ENCODE results near the gene ZNF236. TPM values are rescaled to one million over a fixed set of nuclear protein-coding genes. Genes with fewer than 3 reads are reported as not detected.
"Not testable (repeated sequence)": the region's sequence is repeated elsewhere in the genome, so short reads cannot be mapped to it uniquely, and the experiment has no call there.

ZNF236 gene
- 5.7 TPM for polyA plus RNA-seq (2013)

- peak; percentile 83 to 91 (median 89) for DNase-seq
- Histone ChIP-seq H3K36me3 (ENCODE audit: control insufficient read depth in 4 of 4, insufficient read depth in 4 of 4, low read length in 3 of 4) (no peaks in the 10 kb centered on the region), H3K4me3 (ENCODE audit: control insufficient read depth in 1 of 7, extremely low read depth in 1 of 7, insufficient read depth in 4 of 7, low read depth in 2 of 7, low read length in 6 of 7) (peak within 1 kb of the TSS; percentile 79 to 98 (median 95)), H3K4me1 (ENCODE audit: control extremely low read depth in 1 of 4, control insufficient read depth in 4 of 4, insufficient read depth in 4 of 4, low read length in 3 of 4) (peaks cover 11 to 29% (median 23%) of the 10 kb centered on the region in 4 experiments), H3K9me3 (ENCODE audit: control extremely low read depth in 1 of 5, control insufficient read depth in 4 of 5, insufficient read depth in 2 of 5, low read depth in 1 of 5, low read length in 4 of 5) (no peaks in the 10 kb centered on the region), H3K27me3 (replicated peaks in 2 of 5; ENCODE audit: control insufficient read depth in 4 of 5, insufficient read depth in 5 of 5, low read length in 4 of 5) (no peaks in the 10 kb centered on the region), H3K27ac (ENCODE audit: insufficient read depth in 1 of 2, low read depth in 1 of 2, low read length in 2 of 2, poor library complexity in 1 of 2, severe bottlenecking in 2 of 2) (peak within 1 kb of the TSS; percentile 89 to 93)
- POLR2A ChIA-PET = no interaction called here
- CTCF ChIA-PET = interaction anchor here (1.6 kb wide), 1 partner anchor 21 kb away, joined by 6 read pairs; no protein-coding TSS in a partner anchor
- WGBS (ENCODE audit: insufficient coverage) = under 1% methylated on average over 55 of the region's 113 CpGs
Observed at GRCh38 chr18:76822506-76823160, at the start of gene ZNF236. ZNF236 (plus strand) TSS chr18:76822557; CDS start chr18:76822608, 51 bp downstream.

GRCh38 chr18:76772665-76773064, 49.7 kb upstream of the ZNF236 start:
- Histone ChIP-seq H3K4me1 (ENCODE audit: control extremely low read depth in 1 of 4, control insufficient read depth in 4 of 4, insufficient read depth in 4 of 4, low read length in 3 of 4) (no peaks in the 10 kb centered on the region), H3K36me3 (ENCODE audit: control insufficient read depth in 4 of 4, insufficient read depth in 4 of 4, low read length in 3 of 4) (no peaks in the 10 kb centered on the region), H3K27ac (ENCODE audit: insufficient read depth in 1 of 2, low read depth in 1 of 2, low read length in 2 of 2, poor library complexity in 1 of 2, severe bottlenecking in 2 of 2) (no peak overlapping the region), H3K4me3 (ENCODE audit: control insufficient read depth in 1 of 7, extremely low read depth in 1 of 7, insufficient read depth in 4 of 7, low read depth in 2 of 7, low read length in 6 of 7) (no peak overlapping the region), H3K27me3 (replicated peaks in 2 of 5; ENCODE audit: control insufficient read depth in 4 of 5, insufficient read depth in 5 of 5, low read length in 4 of 5) (no peaks in the 10 kb centered on the region), H3K9me3 (ENCODE audit: control extremely low read depth in 1 of 5, control insufficient read depth in 4 of 5, insufficient read depth in 2 of 5, low read depth in 1 of 5, low read length in 4 of 5) (peaks cover 0 to 9% (median 6%) of the 10 kb centered on the region in 5 experiments)
- CTCF ChIA-PET = no interaction called here
- DNase-seq = no peak
- WGBS (ENCODE audit: insufficient coverage) = 92% methylated on average over 8 of the region's 8 CpGs
- POLR2A ChIA-PET = no interaction called here

GRCh38 chr18:76777036-76777435, 45.3 kb upstream of the ZNF236 start:
- H3K4me1 ChIP-seq (ENCODE audit: control extremely low read depth in 1 of 4, control insufficient read depth in 4 of 4, insufficient read depth in 4 of 4, low read length in 3 of 4); H3K27ac ChIP-seq (ENCODE audit: insufficient read depth in 1 of 2, low read depth in 1 of 2, low read length in 2 of 2, poor library complexity in 1 of 2, severe bottlenecking in 2 of 2); H3K4me3 ChIP-seq (ENCODE audit: control insufficient read depth in 1 of 7, extremely low read depth in 1 of 7, insufficient read depth in 4 of 7, low read depth in 2 of 7, low read length in 6 of 7); H3K36me3 ChIP-seq (ENCODE audit: control insufficient read depth in 4 of 4, insufficient read depth in 4 of 4, low read length in 3 of 4); POLR2A ChIA-PET; CTCF ChIA-PET; DNase-seq; H3K27me3 ChIP-seq (replicated peaks in 2 of 5; ENCODE audit: control insufficient read depth in 4 of 5, insufficient read depth in 5 of 5, low read length in 4 of 5); H3K9me3 ChIP-seq (ENCODE audit: control extremely low read depth in 1 of 5, control insufficient read depth in 4 of 5, insufficient read depth in 2 of 5, low read depth in 1 of 5, low read length in 4 of 5): not testable (repeated sequence)
- 96% methylated on average over 5 of the region's 22 CpGs for WGBS (ENCODE audit: insufficient coverage)

- H3K9me3 ChIP-seq (ENCODE audit: control extremely low read depth in 1 of 5, control insufficient read depth in 4 of 5, insufficient read depth in 2 of 5, low read depth in 1 of 5, low read length in 4 of 5) = no peaks in the 10 kb centered on the region
- CTCF ChIA-PET = no interaction called here
- no peak overlapping the region for H3K4me3 ChIP-seq (ENCODE audit: control insufficient read depth in 1 of 7, extremely low read depth in 1 of 7, insufficient read depth in 4 of 7, low read depth in 2 of 7, low read length in 6 of 7)
- WGBS (ENCODE audit: insufficient coverage) = 93% methylated on average over 29 of the region's 29 CpGs
- POLR2A ChIA-PET = no interaction called here
- H3K27me3 ChIP-seq (replicated peaks in 2 of 5; ENCODE audit: control insufficient read depth in 4 of 5, insufficient read depth in 5 of 5, low read length in 4 of 5) = peaks cover 0 to 9% (median 3%) of the 10 kb centered on the region in 5 experiments
- no peak overlapping the region for H3K27ac ChIP-seq (ENCODE audit: insufficient read depth in 1 of 2, low read depth in 1 of 2, low read length in 2 of 2, poor library complexity in 1 of 2, severe bottlenecking in 2 of 2)
- H3K36me3 ChIP-seq (ENCODE audit: control insufficient read depth in 4 of 4, insufficient read depth in 4 of 4, low read length in 3 of 4) = no peaks in the 10 kb centered on the region
- DNase-seq = no peak
- no peaks in the 10 kb centered on the region for H3K4me1 ChIP-seq (ENCODE audit: control extremely low read depth in 1 of 4, control insufficient read depth in 4 of 4, insufficient read depth in 4 of 4, low read length in 3 of 4)
Observed at GRCh38 chr18:76783786-76784484, 38.4 kb upstream of the ZNF236 start.

GRCh38 chr18:76785872-76786271, 36.5 kb upstream of the ZNF236 start:
- Histone ChIP-seq H3K27ac (ENCODE audit: insufficient read depth in 1 of 2, low read depth in 1 of 2, low read length in 2 of 2, poor library complexity in 1 of 2, severe bottlenecking in 2 of 2) (no peak overlapping the region), H3K9me3 (ENCODE audit: control extremely low read depth in 1 of 5, control insufficient read depth in 4 of 5, insufficient read depth in 2 of 5, low read depth in 1 of 5, low read length in 4 of 5) (peaks cover 0 to 4% (median under 1%) of the 10 kb centered on the region in 5 experiments), H3K4me3 (ENCODE audit: control insufficient read depth in 1 of 7, extremely low read depth in 1 of 7, insufficient read depth in 4 of 7, low read depth in 2 of 7, low read length in 6 of 7) (no peak overlapping the region), H3K36me3 (ENCODE audit: control insufficient read depth in 4 of 4, insufficient read depth in 4 of 4, low read length in 3 of 4) (no peaks in the 10 kb centered on the region), H3K4me1 (ENCODE audit: control extremely low read depth in 1 of 4, control insufficient read depth in 4 of 4, insufficient read depth in 4 of 4, low read length in 3 of 4) (no peaks in the 10 kb centered on the region), H3K27me3 (replicated peaks in 2 of 5; ENCODE audit: control insufficient read depth in 4 of 5, insufficient read depth in 5 of 5, low read length in 4 of 5) (peaks cover 0 to 9% (median 3%) of the 10 kb centered on the region in 5 experiments)
- DNase-seq = no peak
- WGBS (ENCODE audit: insufficient coverage) = 96% methylated on average over 6 of the region's 6 CpGs
- CTCF ChIA-PET = interaction anchor here (1.0 kb wide), 1 partner anchor 385 kb away, joined by 3 read pairs; no protein-coding TSS in a partner anchor
- POLR2A ChIA-PET = no interaction called here

- H3K9me3 ChIP-seq (ENCODE audit: control extremely low read depth in 1 of 5, control insufficient read depth in 4 of 5, insufficient read depth in 2 of 5, low read depth in 1 of 5, low read length in 4 of 5) = peaks cover 0 to 16% (median 8%) of the 10 kb centered on the region in 5 experiments
- no peak overlapping the region for H3K4me3 ChIP-seq (ENCODE audit: control insufficient read depth in 1 of 7, extremely low read depth in 1 of 7, insufficient read depth in 4 of 7, low read depth in 2 of 7, low read length in 6 of 7)
- DNase-seq = no peak
- ChIA-PET POLR2A (no interaction called here), CTCF (interaction anchor here (1.5 kb wide), 1 partner anchor 15 kb away, joined by 4 read pairs; no protein-coding TSS in a partner anchor)
- whole genome bisulfite sequencing (ENCODE audit: insufficient coverage) = 94% methylated on average over 33 of the region's 36 CpGs
- no peaks in the 10 kb centered on the region for H3K4me1 ChIP-seq (ENCODE audit: control extremely low read depth in 1 of 4, control insufficient read depth in 4 of 4, insufficient read depth in 4 of 4, low read length in 3 of 4)
- no peaks in the 10 kb centered on the region for H3K36me3 ChIP-seq (ENCODE audit: control insufficient read depth in 4 of 4, insufficient read depth in 4 of 4, low read length in 3 of 4)
- H3K27ac ChIP-seq (ENCODE audit: insufficient read depth in 1 of 2, low read depth in 1 of 2, low read length in 2 of 2, poor library complexity in 1 of 2, severe bottlenecking in 2 of 2) = no peak overlapping the region
- peaks cover 0 to 5% (median 1%) of the 10 kb centered on the region in 5 experiments for H3K27me3 ChIP-seq (replicated peaks in 2 of 5; ENCODE audit: control insufficient read depth in 4 of 5, insufficient read depth in 5 of 5, low read length in 4 of 5)
Observed at GRCh38 chr18:76788571-76789317, 33.6 kb upstream of the ZNF236 start.
